Adrenal gland (tissue), 5 donors: ENCODE data around the gene MTF1.

Source experiments
- POLR2A ChIP-seq, 2 donors: fragments of 450-650 bp; IDR thresholded peaks; one replicate each; pipeline ENCODE4 v1.6.1; 2017; ENCODE audit warnings: antibody characterized with exemption in 2 of 2, mild to moderate bottlenecking in 2 of 2, moderate library complexity in 1 of 2
- TF ChIP-seq, protein P1 (sequence below), 6 experiments: fragments of 450-650 bp in 4 of 6; fragments of 200-600 bp in 2 of 6; sonication (generic) in 1 of 6; IDR thresholded peaks; 1 replicate in 5 of 6; 2 replicates in 1 of 6; pipeline versions ENCODE4 v1.5.1 to v1.8.0; 2016 to 2021; ENCODE audit warnings: antibody characterized with exemption in 6 of 6, mild to moderate bottlenecking in 2 of 6, moderate library complexity in 1 of 6
- donor health status: DM: no; HTN: no; CAD: no.

DNA sequence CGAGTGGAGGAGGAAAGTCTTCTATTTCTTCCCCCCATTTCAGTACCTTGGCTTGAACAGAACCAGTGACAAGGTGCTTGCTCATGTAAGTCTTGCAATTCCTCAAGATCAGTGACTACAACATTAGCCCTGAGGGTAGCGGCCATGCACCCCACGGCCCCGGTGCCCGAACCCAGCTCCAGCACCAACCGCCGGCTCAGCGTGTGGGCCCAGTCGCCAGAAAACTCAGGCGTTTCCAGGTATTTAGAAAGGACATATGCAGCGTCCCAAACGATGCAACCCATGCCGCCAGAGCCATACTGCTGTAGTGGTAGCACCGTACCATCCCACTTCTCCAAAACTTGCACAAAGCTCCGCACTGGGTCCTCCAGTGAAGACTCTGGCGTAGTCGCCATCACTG is 76.9 kb downstream of the MTF1 start:
- TF ChIP-seq, protein P1, sequence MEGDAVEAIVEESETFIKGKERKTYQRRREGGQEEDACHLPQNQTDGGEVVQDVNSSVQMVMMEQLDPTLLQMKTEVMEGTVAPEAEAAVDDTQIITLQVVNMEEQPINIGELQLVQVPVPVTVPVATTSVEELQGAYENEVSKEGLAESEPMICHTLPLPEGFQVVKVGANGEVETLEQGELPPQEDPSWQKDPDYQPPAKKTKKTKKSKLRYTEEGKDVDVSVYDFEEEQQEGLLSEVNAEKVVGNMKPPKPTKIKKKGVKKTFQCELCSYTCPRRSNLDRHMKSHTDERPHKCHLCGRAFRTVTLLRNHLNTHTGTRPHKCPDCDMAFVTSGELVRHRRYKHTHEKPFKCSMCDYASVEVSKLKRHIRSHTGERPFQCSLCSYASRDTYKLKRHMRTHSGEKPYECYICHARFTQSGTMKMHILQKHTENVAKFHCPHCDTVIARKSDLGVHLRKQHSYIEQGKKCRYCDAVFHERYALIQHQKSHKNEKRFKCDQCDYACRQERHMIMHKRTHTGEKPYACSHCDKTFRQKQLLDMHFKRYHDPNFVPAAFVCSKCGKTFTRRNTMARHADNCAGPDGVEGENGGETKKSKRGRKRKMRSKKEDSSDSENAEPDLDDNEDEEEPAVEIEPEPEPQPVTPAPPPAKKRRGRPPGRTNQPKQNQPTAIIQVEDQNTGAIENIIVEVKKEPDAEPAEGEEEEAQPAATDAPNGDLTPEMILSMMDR (IDR thresholded peaks at IDR 0.05): no peak
- no peak for TF ChIP-seq POLR2A (IDR thresholded peaks at IDR 0.05)
